Renal cortical epithelial cell (primary cell): ENCODE measurements around the gene PCCA. TPM values are rescaled to one million over a fixed set of nuclear protein-coding genes. Genes with fewer than 3 reads are reported as not detected.
A peak's percentile ranks its signal among the peaks of the same experiment; 100 is the strongest.

Experiments
- DNase-seq: peaks from one replicate; pipeline ENCODE4 v3.0.0-alpha.2; 2011; ENCODE audit warnings: low read depth
- total RNA-seq: library from RNA; depleted of rRNA; stranded (reverse); fragments of >200 nt; gene quantifications from 2 replicates; pipeline ENCODE4 v1.2.3, GENCODE V29; 2014

PCCA gene
- total RNA-seq, 1 donor from 2014 or later, result 72.8 TPM

DNA sequence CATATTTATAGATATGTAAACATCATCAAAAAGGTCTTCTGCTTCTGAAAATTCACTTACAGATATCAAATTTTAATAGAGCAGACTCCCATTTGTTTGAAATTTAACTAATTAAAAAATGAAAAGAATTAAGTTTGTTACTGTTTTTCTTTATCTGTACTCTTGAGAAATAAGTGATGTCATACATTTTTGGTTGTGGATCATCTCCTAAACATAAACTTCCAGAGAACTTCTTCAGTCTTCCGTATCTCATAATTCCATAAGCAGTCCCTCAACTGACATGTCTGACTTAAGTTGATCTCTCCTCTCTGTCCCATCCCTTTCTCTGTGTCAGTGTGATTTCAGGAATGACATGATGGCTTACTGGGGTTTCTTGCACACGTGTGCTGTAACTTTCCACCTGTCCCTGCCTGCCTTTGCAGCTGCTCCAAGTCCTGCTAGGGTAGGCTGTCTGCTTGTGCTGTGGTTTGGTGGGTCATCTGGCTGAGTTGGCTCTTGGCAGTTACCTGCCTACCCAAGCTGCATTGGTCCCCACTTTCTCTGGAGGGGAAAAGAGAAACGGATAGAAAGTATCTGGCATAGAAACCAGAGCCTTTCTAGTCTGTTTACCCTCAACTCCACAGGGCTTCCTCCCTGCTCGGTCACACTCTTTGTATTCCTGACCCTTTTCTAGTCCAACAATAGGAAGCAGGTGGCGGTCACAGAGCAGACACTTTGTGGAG, 372.6 kb downstream of the PCCA start:
- DNase-seq, result no peak

DNA sequence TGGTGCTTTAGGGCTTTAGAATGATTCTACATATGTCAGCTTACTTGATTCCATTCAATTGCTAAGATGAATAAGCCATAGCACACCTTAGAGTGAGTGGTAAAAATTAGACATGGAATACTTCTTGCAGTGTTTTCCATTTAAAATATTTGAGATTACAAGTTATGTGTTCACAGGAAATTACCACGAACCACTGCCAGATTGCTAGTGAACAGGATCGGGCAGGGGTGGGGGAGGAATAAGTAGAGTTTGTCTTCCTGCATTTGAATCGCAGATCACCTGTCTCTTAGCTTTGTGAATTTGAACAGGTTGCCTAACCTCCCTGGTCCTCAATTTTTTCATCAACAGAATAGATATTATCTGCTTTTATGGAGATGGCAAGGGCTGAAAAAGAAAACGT, 375.1 kb downstream of the PCCA start:
- no peak for DNase-seq

- DNase-seq, result no peak
These were observed 376.7 kb downstream of the PCCA start for GRCh38 chr13:100465558-100465957.

- DNase-seq, result no peak
These were observed 382.1 kb downstream of the PCCA start for GRCh38 chr13:100470866-100471505.

GRCh38 chr13:100473087-100473486, 384.2 kb downstream of the PCCA start:
- DNase-seq, result no peak

GRCh38 chr13:100473501-100474044, 384.7 kb downstream of the PCCA start:
- no peak for DNase-seq

- no peak for DNase-seq
These were observed 388.1 kb downstream of the PCCA start for GRCh38 chr13:100476963-100477362.

DNA sequence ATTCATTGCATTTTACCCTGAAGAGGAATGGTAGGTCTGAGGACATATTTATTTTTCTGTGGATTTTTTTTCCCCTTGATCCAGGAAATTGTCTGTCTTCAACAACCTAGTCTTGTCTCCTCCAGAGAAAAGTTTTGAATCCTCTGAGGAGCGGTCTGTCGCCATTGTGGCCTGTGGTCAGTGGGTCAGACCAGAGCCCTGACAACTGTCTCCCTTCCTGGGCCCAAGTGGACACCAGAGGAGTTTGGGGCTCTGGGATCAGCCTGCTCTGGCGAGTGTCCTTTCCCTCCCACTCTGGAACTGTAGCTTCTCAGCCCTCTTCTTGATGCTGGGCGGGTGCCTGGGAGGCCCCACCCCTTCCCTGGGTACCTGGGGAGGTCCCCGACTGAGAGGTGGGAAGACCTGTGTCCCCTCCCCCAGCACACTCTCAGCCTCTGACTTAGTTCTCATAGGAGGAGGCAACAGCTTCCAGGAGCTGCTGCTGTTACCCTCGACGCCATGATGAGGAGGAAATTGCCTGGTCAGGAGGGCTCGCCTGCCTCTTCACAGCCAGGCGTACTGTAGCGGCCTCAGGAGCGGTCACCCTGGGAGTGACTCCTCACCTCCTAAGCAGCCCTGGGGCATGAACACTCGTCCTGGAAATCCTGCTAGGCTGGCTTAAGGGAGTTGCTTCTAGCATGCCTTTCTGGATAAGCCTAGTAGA, 389.4 kb downstream of the PCCA start:
- DNase-seq, result no peak

DNA sequence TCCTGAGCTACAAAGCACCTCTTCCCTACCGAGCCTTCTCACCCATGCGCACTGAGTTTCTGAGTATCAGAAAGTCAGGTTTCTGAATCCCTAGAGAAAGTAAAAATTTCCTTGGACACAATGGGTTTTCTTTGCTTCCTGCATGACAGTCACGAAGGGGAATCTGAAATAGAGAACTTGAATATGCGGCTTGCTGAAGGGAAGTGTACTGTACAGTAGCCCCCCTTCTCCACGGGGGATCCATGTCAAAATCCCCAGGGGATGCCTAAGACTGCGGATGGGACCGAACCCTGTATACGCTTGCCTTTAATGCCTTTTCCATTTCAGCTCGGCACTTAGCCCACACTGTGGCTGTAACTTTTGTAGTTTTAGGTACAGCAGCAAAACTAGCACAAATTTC, 391.8 kb downstream of the PCCA start:
- DNase-seq, result no peak

DNA sequence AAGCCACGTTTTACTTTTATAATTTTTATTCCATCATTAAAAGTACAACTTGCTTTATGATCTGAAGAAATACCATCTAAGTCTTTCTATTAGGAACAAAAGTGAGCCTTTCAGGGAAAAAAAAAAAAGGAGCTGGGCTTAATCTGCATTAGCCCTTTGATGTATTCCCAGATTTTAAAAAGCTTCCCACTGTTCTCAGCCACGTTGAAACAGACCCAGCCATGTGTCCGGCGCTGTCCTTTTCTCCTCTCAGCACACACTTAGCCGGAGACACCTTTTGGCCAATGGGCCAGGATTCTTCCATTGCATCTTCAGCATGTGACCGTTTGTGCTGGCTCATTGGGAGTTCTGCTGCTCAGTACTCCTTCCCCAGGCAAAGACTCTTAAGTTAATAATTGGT, 394.2 kb downstream of the PCCA start:
- DNase-seq, result no peak

- DNase-seq, result no peak
These were observed 395.0 kb downstream of the PCCA start for GRCh38 chr13:100483841-100484381.

GRCh38 chr13:100484702-100485101, 395.8 kb downstream of the PCCA start:
- DNase-seq, result no peak

GRCh38 chr13:100485265-100485664, 396.4 kb downstream of the PCCA start:
- DNase-seq, result no peak

GRCh38 chr13:100490692-100491091, 401.8 kb downstream of the PCCA start:
- DNase-seq, result peak; percentile 28

- DNase-seq, result peak; percentile 71
These were observed 402.4 kb downstream of the PCCA start for GRCh38 chr13:100491164-100491842.

DNA sequence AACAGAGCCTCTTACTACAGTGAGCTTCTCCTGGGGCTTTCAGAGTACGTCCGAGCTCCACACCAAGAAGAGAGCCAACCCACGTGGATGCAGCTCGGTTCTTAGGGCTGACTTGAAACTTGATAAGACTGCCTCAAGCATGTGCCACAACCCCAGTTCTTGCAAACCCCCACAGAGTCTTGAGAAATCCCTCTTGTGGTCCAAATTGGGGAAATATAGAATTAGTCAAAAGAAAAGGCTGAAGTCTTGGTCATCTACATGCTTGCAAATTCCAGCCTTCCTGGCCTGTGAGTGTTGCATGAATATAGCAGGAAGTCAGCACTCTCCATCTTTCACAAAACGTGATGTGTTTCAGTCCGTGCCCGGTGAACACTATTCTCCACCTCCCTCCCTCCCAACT, 404.5 kb downstream of the PCCA start:
- DNase-seq, result no peak

DNA sequence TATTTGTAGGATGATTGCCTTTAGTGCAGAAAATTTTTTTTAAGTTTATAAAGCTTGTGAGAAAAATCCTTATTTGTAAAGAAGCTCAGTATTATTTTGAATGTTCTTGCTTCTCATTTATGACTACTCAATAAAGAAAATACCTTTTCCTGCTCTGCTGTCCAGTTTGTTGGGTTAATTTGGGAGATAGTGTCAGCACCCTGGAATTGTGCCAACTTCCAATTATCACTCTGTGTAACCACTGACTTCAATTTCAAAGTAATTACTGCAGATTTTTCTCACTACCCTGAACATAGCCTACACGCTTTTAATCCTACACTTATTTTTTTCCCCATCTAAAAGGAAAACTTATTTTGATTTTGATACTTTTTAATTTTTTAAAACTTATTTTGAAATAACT, 406.6 kb downstream of the PCCA start:
- no peak for DNase-seq

- no peak for DNase-seq
These were observed 408.5 kb downstream of the PCCA start for GRCh38 chr13:100497389-100497788.

DNA sequence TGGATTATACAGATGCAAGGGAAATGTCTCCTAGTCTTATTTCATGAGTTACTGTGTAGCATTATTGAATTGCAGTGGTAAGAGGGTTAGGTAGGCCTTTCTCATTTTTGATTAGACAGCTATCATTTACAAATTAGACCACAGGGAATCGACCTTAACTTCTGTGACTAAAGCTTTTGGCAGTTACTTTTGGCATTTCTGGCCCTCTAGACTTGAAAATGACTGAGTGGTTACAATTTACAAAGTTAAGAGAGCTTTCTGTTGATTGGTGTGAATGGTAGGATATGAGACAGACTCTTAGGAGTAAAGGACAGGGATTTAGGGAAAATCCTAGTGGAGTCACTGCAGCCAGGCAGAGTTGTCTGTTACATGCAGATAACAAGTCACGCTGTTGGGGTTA, 413.6 kb downstream of the PCCA start:
- no peak for DNase-seq

DNA sequence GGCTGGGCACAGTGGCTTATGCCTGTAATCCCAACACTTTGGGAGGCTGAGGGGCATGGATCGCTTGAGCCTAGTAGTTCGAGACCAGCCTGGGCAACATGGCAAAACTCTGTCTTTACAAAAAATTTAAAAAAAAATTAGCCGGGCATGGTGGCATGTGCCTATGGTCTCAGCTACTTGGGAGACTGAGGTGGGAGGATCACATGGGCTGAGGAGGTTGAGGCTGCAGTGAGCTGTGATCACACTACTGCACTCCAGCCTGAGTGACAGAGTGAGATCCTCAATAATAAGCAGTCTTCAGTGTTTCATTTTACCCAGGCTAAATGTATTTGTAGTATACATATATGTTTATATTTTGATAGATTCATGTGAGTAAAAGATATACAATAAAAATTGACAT, 414.7 kb downstream of the PCCA start:
- no peak for DNase-seq

DNA sequence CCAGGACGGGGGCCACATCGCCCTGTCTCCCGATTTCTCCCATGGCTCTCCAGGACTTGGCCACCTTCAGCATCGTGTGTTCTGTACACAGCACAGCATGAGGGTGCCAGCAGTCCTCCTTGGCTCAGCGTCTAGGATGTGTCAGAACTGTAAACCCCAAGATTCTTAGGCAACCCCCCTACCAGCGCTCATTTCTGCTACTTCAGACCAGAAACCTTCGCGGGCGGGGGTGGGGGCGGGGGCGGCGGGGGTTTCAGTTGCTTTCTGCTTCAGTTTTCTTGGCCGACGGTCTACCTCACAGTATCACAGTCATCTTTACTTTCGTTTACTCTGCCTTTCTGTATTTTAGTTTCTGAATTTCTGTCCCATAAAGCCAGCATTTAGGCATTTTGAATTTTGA, 417.3 kb downstream of the PCCA start:
- no peak for DNase-seq
